HepG2 (cell line): Measurements from ENCODE around the gene ANKRD40. TPM values are rescaled to one million over a fixed set of nuclear protein-coding genes. Genes with fewer than 3 reads are reported as not detected.

ENCODE experiments used
- ARID5B ChIP-seq: IDR thresholded peaks from 2 replicates; pipeline ENCODE4 v1.4.0; 2020; ENCODE audit warnings: mild to moderate bottlenecking, missing genetic modification reagents
- ATF4 ChIP-seq, 2 experiments: fragments of 450-650 bp in 1 of 2; sonication (generic) in 1 of 2; formaldehyde crosslinking; IDR thresholded peaks; 2 replicates each; pipeline versions ENCODE4 v1.5.0 to v1.8.0; 2020 to 2022; ENCODE audit warnings: mild to moderate bottlenecking in 1 of 2, missing genetic modification reagents in 1 of 2
- DBP ChIP-seq: sonication (generic); formaldehyde crosslinking; IDR thresholded peaks from 2 replicates; pipeline ENCODE4 v1.4.0; 2020; ENCODE audit warnings: missing genetic modification reagents; ENCODE audit errors: not compliant biosample characterization
- HNF1A ChIP-seq, 2 experiments: sonication (generic) in 1 of 2; formaldehyde crosslinking in 1 of 2; IDR thresholded peaks; 2 replicates each; pipeline versions ENCODE4 v1.4.0 to v1.6.1; 2016 to 2020; ENCODE audit warnings: borderline replicate concordance in 1 of 2, low read depth in 1 of 2, mild to moderate bottlenecking in 1 of 2, missing genetic modification reagents in 1 of 2
- LCORL ChIP-seq, 2 experiments: fragments of 450-650 bp in 1 of 2; sonication (generic) in 1 of 2; formaldehyde crosslinking in 1 of 2; IDR thresholded peaks; 2 replicates each; pipeline versions ENCODE4 v1.5.0 to v1.6.1; 2017 to 2020; ENCODE audit warnings: antibody characterized with exemption in 1 of 2, missing genetic modification reagents in 1 of 2
- RXRA ChIP-seq: sonication (generic); formaldehyde crosslinking; IDR thresholded peaks from 2 replicates; pipeline ENCODE4 v1.5.1; 2020; ENCODE audit warnings: missing genetic modification reagents
- SKIL ChIP-seq: sonication (generic); formaldehyde crosslinking; IDR thresholded peaks from 2 replicates; pipeline ENCODE4 v1.8.0; 2022; ENCODE audit warnings: missing genetic modification reagents, mild to moderate bottlenecking, moderate library complexity, borderline replicate concordance
- SNRNP70 ChIP-seq: fragments of 200-400 bp; formaldehyde crosslinking; IDR thresholded peaks from 2 replicates; pipeline ENCODE4 v1.6.1; 2017; ENCODE audit warnings: mild to moderate bottlenecking, low read depth, low read length, moderate library complexity
- polyA plus RNA-seq, 8 experiments: library from polyadenylated mRNA; depleted of rRNA in 3 of 8; stranded (reverse) in 7 of 8; unstranded in 1 of 8; fragments of >200 nt; fragmentation: Illumina TruSeq in 4 of 8; extraction: Trizol in 4 of 8; gene quantifications; 2 replicates each; pipeline versions ENCODE4 v1.2.1 to v1.2.3, GENCODE V29; 2011 to 2016; ENCODE audit warnings: low read depth in 4 of 8, missing spikeins in 1 of 8, mixed read lengths in 1 of 8; ENCODE audit not compliant: insufficient read depth in 1 of 8
- total RNA-seq, 5 experiments: library from RNA; depleted of rRNA; stranded (reverse); fragments of >200 nt; fragmentation: Illumina TruSeq; extraction: Trizol; gene quantifications; 2 replicates each; pipeline ENCODE4 v1.2.3, GENCODE V29; 2016; ENCODE audit warnings: low read depth in 1 of 5

ANKRD40 gene
- total and polyA plus RNA-seq, 2 of the 13 experiments (the other 11 are each of a cell fraction or from before 2014, with no cell fraction given): 35.0 to 46.4 TPM

GRCh38 chr17:50686494-50687199 lies 21.1 kb downstream of the ANKRD40 start (continued):
- peak; percentile 87 for TF ChIP-seq SKIL (CRISPR knock-in tag)
- TF ChIP-seq LCORL (IDR thresholded peaks at IDR 0.05): peak; percentile 86; the same call in 1 of the 2 replicates
- TF ChIP-seq LCORL (CRISPR knock-in tag; IDR thresholded peaks at IDR 0.05): peak; percentile 100
- TF ChIP-seq RXRA (CRISPR knock-in tag): peak; percentile 74
- no peak for TF ChIP-seq DBP (CRISPR knock-in tag)
- TF ChIP-seq SNRNP70: no peak
- TF ChIP-seq ATF4 (CRISPR knock-in tag; IDR thresholded peaks at IDR 0.05): peak; percentile 43 to 82; a peak in 2 of 4 replicates
- TF ChIP-seq ARID5B: peak; percentile 86
- peak; percentile 51 for TF ChIP-seq HNF1A (IDR thresholded peaks at IDR 0.05; ENCODE audit: low read depth)
- peak; percentile 88 for TF ChIP-seq HNF1A (CRISPR knock-in tag; IDR thresholded peaks at IDR 0.05; ENCODE audit: borderline replicate concordance)
